DND-41 (cell line): ENCODE data around the gene XRCC5.
"Not testable (repeated sequence)": the region's sequence is repeated elsewhere in the genome, so short reads cannot be mapped to it uniquely, and the experiment has no call there.

Experiments used
- CTCF ChIP-seq: IDR thresholded peaks from 2 replicates; pipeline ENCODE4 v1.5.1; 2012; ENCODE audit warnings: borderline replicate concordance, low read length, moderate library complexity, mild to moderate bottlenecking; ENCODE audit not compliant: poor library complexity, severe bottlenecking; ENCODE audit errors: extremely low read depth
- EZH2 ChIP-seq: IDR thresholded peaks from 3 replicates; pipeline ENCODE4 v1.6.1; 2012; ENCODE audit warnings: borderline replicate concordance, low read depth, mild to moderate bottlenecking, moderate library complexity, low read length, inconsistent platforms; ENCODE audit not compliant: severe bottlenecking

GRCh38 chr2:216208661-216209060, 99.5 kb downstream of the XRCC5 start:
- not testable (repeated sequence) for TF ChIP-seq CTCF, EZH2
